Caco-2 (cell line): ENCODE data around the gene CPEB3. TPM values are rescaled to one million over a fixed set of nuclear protein-coding genes. Genes with fewer than 3 reads are reported as not detected.
A peak's percentile ranks its signal among the peaks of the same experiment; 100 is the strongest.

Experiments used
- BruUV-seq: library from RNA; stranded (reverse); fragments of 400-500 nt; replicated peaks from 2 replicates; lab custom pipeline; 2021; lab: Mats Ljungman, UMichigan
- CTCF ChIA-PET: fragments of 300-600 bp; sonication (Branson Sonifier 250); formaldehyde crosslinking; loops from one replicate; lab custom pipeline; 2022; ENCODE audit warnings: antibody characterized with exemption; lab: Charles Lee
- POLR2A ChIA-PET: fragments of 300-600 bp; sonication (Branson Sonifier 250); formaldehyde crosslinking; loops from one replicate; lab custom pipeline; 2022; ENCODE audit warnings: antibody characterized with exemption; lab: Charles Lee
- DNase-seq, 2 experiments: peaks; one replicate each; pipeline versions ENCODE4 v3.0.0 to v3.0.0-alpha.2; 2020 to 2022
- H3K27me3 ChIP-seq: replicated peaks from 2 replicates; pipeline ENCODE4 v1.6.0; 2011; ENCODE audit warnings: low read length; ENCODE audit not compliant: control insufficient read depth, insufficient read depth
- H3K36me3 ChIP-seq: 2 replicates; pipeline ENCODE4 v1.5.1; 2011; ENCODE audit warnings: low read length; ENCODE audit not compliant: control insufficient read depth, insufficient read depth
- H3K4me1 ChIP-seq: fragments of 250-450 bp; sonication (Bioruptor Pico); 2 replicates; pipeline ENCODE4 v1.5.1; 2020; ENCODE audit warnings: mild to moderate bottlenecking
- H3K4me3 ChIP-seq: 2 replicates; pipeline ENCODE4 v1.5.1; 2011; ENCODE audit warnings: low read depth, mild to moderate bottlenecking, control low read depth, low read length
- H3K9me3 ChIP-seq: fragments of 250-450 bp; sonication (Bioruptor Pico); 2 replicates; pipeline ENCODE4 v1.5.1; 2020; ENCODE audit warnings: mild to moderate bottlenecking, moderate library complexity
- H3K27ac Mint-ChIP-seq: one replicate; pipeline ENCODE4 v1.8.0; 2022; ENCODE audit warnings: mixed read lengths; ENCODE audit not compliant: unreplicated experiment
- H3K27me3 Mint-ChIP-seq: one replicate; pipeline ENCODE4 v1.8.0; 2022; ENCODE audit warnings: mixed read lengths; ENCODE audit not compliant: insufficient read depth, unreplicated experiment
- H3K36me3 Mint-ChIP-seq: one replicate; pipeline ENCODE4 v1.8.0; 2022; ENCODE audit warnings: mild to moderate bottlenecking, mixed read lengths; ENCODE audit not compliant: insufficient read depth, unreplicated experiment
- H3K4me1 Mint-ChIP-seq: one replicate; pipeline ENCODE4 v1.8.0; 2022; ENCODE audit warnings: low read depth, mixed read lengths; ENCODE audit not compliant: unreplicated experiment
- H3K4me3 Mint-ChIP-seq: one replicate; pipeline ENCODE4 v1.8.0; 2022; ENCODE audit warnings: mild to moderate bottlenecking, moderate library complexity, mixed read lengths; ENCODE audit not compliant: unreplicated experiment
- H3K9me3 Mint-ChIP-seq: one replicate; pipeline ENCODE4 v1.8.0; 2022; ENCODE audit warnings: mixed read lengths; ENCODE audit not compliant: unreplicated experiment
- CTCF ChIP-seq, 2 experiments: fragments of 200-600 bp in 1 of 2; IDR thresholded peaks; 1 replicate in 1 of 2; 2 replicates in 1 of 2; pipeline versions ENCODE4 v1.5.1 to v1.8.0; 2011 to 2022; ENCODE audit warnings: antibody characterized with exemption in 1 of 2, control low read depth in 1 of 2, inconsistent platforms in 1 of 2, low read depth in 1 of 2, low read length in 1 of 2, mild to moderate bottlenecking in 1 of 2, moderate library complexity in 1 of 2; ENCODE audit not compliant: insufficient read depth in 1 of 2, severe bottlenecking in 1 of 2, unreplicated experiment in 1 of 2
- intact Hi-C: fragments of 100-400 bp; cut with micrococcal nuclease; formaldehyde crosslinking; loops from one replicate; pipeline ENCODE4 v1.10.0; 2022; ENCODE audit not compliant: unreplicated experiment
- total RNA-seq: library from RNA; stranded (reverse); gene quantifications from 2 replicates; pipeline ENCODE4 v1.2.3, GENCODE V29; 2022

Gene CPEB3
- total RNA-seq, 1 experiment from 2014 or later, result 2.3 TPM

GRCh38 chr10:92076722-92077121, 214.2 kb downstream of the CPEB3 start:
- TF ChIP-seq CTCF (IDR thresholded peaks at IDR 0.05; ENCODE audit: insufficient read depth in 1 of 2, low read depth in 1 of 2, low read length in 1 of 2, severe bottlenecking in 1 of 2, unreplicated experiment in 1 of 2), result no peak
- Histone ChIP-seq H3K4me3 (no peak overlapping the region), H3K36me3 (no peaks in the 10 kb centered on the region), H3K27me3 (no peaks in the 10 kb centered on the region), H3K9me3 (no peaks in the 10 kb centered on the region), H3K4me1 (peaks cover 9% of the 10 kb centered on the region; the same call in 1 of the 2 replicates)
- Mint-ChIP-seq H3K27me3 (no peaks in the 10 kb centered on the region), H3K27ac (peak overlapping the region; percentile 2), H3K9me3 (no peaks in the 10 kb centered on the region), H3K4me3 (no peak overlapping the region), H3K4me1 (peaks cover 17% of the 10 kb centered on the region), H3K36me3 (peaks cover 12% of the 10 kb centered on the region)
- intact Hi-C loops, result no loop called here
- DNase-seq, result no peak
- no TSS peak for BruUV-seq
- CTCF ChIA-PET, result no interaction called here
- POLR2A ChIA-PET, result no interaction called here

GRCh38 chr10:92075829-92076228, 215.0 kb downstream of the CPEB3 start:
- Mint-ChIP-seq H3K27me3 (no peaks in the 10 kb centered on the region), H3K4me1 (peaks cover 17% of the 10 kb centered on the region), H3K9me3 (no peaks in the 10 kb centered on the region), H3K27ac (no peak overlapping the region), H3K4me3 (no peak overlapping the region), H3K36me3 (peaks cover 8% of the 10 kb centered on the region)
- CTCF ChIA-PET, result no interaction called here
- DNase-seq, result no peak
- no peak for TF ChIP-seq CTCF (IDR thresholded peaks at IDR 0.05; ENCODE audit: insufficient read depth in 1 of 2, low read depth in 1 of 2, low read length in 1 of 2, severe bottlenecking in 1 of 2, unreplicated experiment in 1 of 2)
- BruUV-seq, result no TSS peak
- no peaks in the 10 kb centered on the region for H3K27me3 ChIP-seq
- H3K36me3 ChIP-seq, result no peaks in the 10 kb centered on the region
- H3K4me3 ChIP-seq, result no peak overlapping the region
- intact Hi-C loops, result no loop called here
- POLR2A ChIA-PET, result no interaction called here
- no peaks in the 10 kb centered on the region for H3K9me3 ChIP-seq
- H3K4me1 ChIP-seq, result peaks cover 9% of the 10 kb centered on the region; the same call in 1 of the 2 replicates

DNA sequence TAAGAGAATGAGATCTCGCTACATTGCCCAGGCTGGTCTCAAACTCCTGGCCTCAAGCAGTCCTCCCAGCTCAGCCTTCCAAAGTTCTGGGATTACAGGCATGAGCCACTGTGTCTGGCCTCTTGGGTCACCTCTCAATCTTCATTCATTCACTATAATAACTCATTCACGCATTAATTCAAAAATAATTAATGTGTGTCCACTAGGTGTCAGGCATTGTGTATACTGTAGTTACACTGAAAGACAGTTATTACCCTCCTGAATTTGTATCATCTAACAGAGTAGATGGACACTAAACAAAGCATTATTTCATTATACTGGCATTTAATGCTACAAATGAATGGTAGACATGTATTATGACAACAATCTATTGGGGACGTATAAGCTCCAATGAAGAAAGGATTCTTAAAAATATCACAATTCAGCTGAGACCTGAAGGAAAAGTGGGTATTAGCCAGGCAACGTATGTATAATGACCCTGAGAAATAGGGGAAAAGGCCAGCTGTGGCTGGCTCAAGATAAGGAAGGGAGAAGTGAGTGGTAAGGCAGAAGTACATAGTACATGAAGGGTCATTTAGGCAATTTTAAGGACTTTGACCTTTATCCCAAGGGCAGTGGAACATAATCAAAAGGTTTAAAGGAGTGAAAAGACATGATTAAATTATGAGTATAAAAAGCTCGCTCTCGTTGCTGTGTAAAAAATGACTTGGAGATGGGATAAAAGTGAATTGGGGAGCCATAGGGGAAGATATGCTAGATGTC, 216.6 kb downstream of the CPEB3 start:
- Histone ChIP-seq H3K9me3 (no peaks in the 10 kb centered on the region), H3K27me3 (no peaks in the 10 kb centered on the region), H3K4me3 (no peak overlapping the region), H3K4me1 (peaks cover 9% of the 10 kb centered on the region; the same call in 1 of the 2 replicates), H3K36me3 (no peaks in the 10 kb centered on the region)
- TF ChIP-seq CTCF (IDR thresholded peaks at IDR 0.05; ENCODE audit: insufficient read depth in 1 of 2, low read depth in 1 of 2, low read length in 1 of 2, severe bottlenecking in 1 of 2, unreplicated experiment in 1 of 2), result peak in 1 of 2 experiments; percentile 8
- H3K27me3 Mint-ChIP-seq, result no peaks in the 10 kb centered on the region
- no peak overlapping the region for H3K4me3 Mint-ChIP-seq
- DNase-seq, result no peak
- ChIA-PET CTCF (no interaction called here), POLR2A (no interaction called here)
- no peaks in the 10 kb centered on the region for H3K36me3 Mint-ChIP-seq
- no peak overlapping the region for H3K27ac Mint-ChIP-seq
- intact Hi-C loops, result no loop called here
- no peaks in the 10 kb centered on the region for H3K9me3 Mint-ChIP-seq
- no TSS peak for BruUV-seq
- H3K4me1 Mint-ChIP-seq, result peaks cover 17% of the 10 kb centered on the region
